Loucy (cell line): ENCODE measurements around the gene PASK.

Source experiments
- CTCF ChIP-seq: fragments of 200-600 bp; sonication (generic); conservative IDR thresholded peaks from 2 replicates; pipeline ENCODE4 v1.5.1; 2014; ENCODE audit warnings: mild to moderate bottlenecking, antibody characterized with exemption, low read length
- EZH2phosphoT487 ChIP-seq: fragments of 200-600 bp; IDR thresholded peaks from 2 replicates; pipeline ENCODE4 v1.6.1; 2018; ENCODE audit warnings: antibody characterized with exemption, mild to moderate bottlenecking, moderate library complexity, borderline replicate concordance

- TF ChIP-seq CTCF = no peak
- TF ChIP-seq EZH2phosphoT487 = no peak
Observed at GRCh38 chr2:241088376-241088775, 60.9 kb downstream of the PASK start.
